Spleen (tissue), 7 donors: ENCODE measurements around the gene MAPK8IP3.
A peak's percentile ranks its signal among the peaks of the same experiment; 100 is the strongest.

Experiments used
- CTCF ChIP-seq, 11 experiments: fragments of 200-600 bp in 7 of 11; fragments of 450-650 bp in 4 of 11; sonication (generic) in 4 of 11; IDR thresholded peaks in 8 of 11; conservative IDR thresholded peaks in 3 of 11; 1 replicate in 7 of 11; 2 replicates in 4 of 11; pipeline versions ENCODE4 v1.4.0 to v1.8.0; 2016 to 2021; ENCODE audit warnings: antibody characterized with exemption in 11 of 11, inconsistent platforms in 4 of 11, mild to moderate bottlenecking in 1 of 11
- POLR2A ChIP-seq, 3 donors: fragments of 450-650 bp; IDR thresholded peaks; one replicate each; pipeline ENCODE4 v1.5.1; 2017; ENCODE audit warnings: antibody characterized with exemption in 3 of 3, mild to moderate bottlenecking in 1 of 3
- POLR2AphosphoS5 ChIP-seq, 3 donors: sonication (generic); formaldehyde crosslinking; IDR thresholded peaks; one replicate each; pipeline ENCODE4 v1.5.1; 2017; ENCODE audit warnings: antibody characterized with exemption in 3 of 3
- donor health status: DM: no; HTN: no; CAD: no; lungs with moderate emphysema.
- donor health status: DM: no; HTN: no; CAD: no.
- donor health status: DM: no; HTN: no; CAD: no.

GRCh38 chr16:1740781-1741490 lies 34.9 kb downstream of the MAPK8IP3 start:
- TF ChIP-seq CTCF (IDR thresholded peaks at IDR 0.05 in 8 of 11, conservative IDR thresholded peaks at IDR 0.05 in 3 of 11) (no peak), POLR2A (IDR thresholded peaks at IDR 0.05) (no peak), POLR2AphosphoS5 (IDR thresholded peaks at IDR 0.05) (peak in 1 of 3 donors; percentile 16)
